ENCODE measurements around the gene WBP2. TPM values are rescaled to one million over a fixed set of nuclear protein-coding genes. Genes with fewer than 3 reads are reported as not detected.

Gene WBP2
- total and polyA plus RNA-seq, 2 of the 13 experiments (the other 11 are each of a cell fraction or from before 2014, with no cell fraction given) = 29.2 to 29.5 TPM

- peak in 1 of 2 experiments; percentile 45; a peak in 1 of 4 replicates for TF ChIP-seq REST (IDR thresholded peaks at IDR 0.05; ENCODE audit: borderline replicate concordance in 1 of 2, low read depth in 1 of 2, low read length in 2 of 2)
- no peak; the same call in 1 of the 2 replicates for TF ChIP-seq SAFB2 (CRISPR knock-in tag; IDR thresholded peaks at IDR 0.05; ENCODE audit: borderline replicate concordance, low read depth)
- no peak for TF ChIP-seq CHCHD3 (CRISPR knock-in tag; IDR thresholded peaks at IDR 0.05)
- TF ChIP-seq BRF2 (CRISPR knock-in tag; IDR thresholded peaks at IDR 0.05) = peak; percentile 17; the same call in 1 of the 2 replicates
- TF ChIP-seq MLX (CRISPR knock-in tag; IDR thresholded peaks at IDR 0.05) = 0 out of 2 replicates have a peak, but pooled peaks have one; percentile 16
- TF ChIP-seq ZNF503 (CRISPR knock-in tag; IDR thresholded peaks at IDR 0.05) = no peak
- no peak for TF ChIP-seq PCBP2 (optimal IDR thresholded peaks at IDR 0.05; ENCODE audit: low read depth, low read length, poor library complexity, severe bottlenecking)
- TF ChIP-seq SIN3B (IDR thresholded peaks at IDR 0.05; ENCODE audit: low read length) = 0 out of 2 replicates have a peak, but pooled peaks have one; percentile 7
- TF ChIP-seq SP4 (CRISPR knock-in tag; IDR thresholded peaks at IDR 0.05) = 0 out of 2 replicates have a peak, but pooled peaks have one; percentile 33
- TF ChIP-seq NFAT5 (CRISPR knock-in tag; IDR thresholded peaks at IDR 0.05) = no peak
- 0 out of 2 replicates have a peak, but pooled peaks have one; percentile 4 for TF ChIP-seq MXD4 (CRISPR knock-in tag; IDR thresholded peaks at IDR 0.05)
- TF ChIP-seq IRX3 (CRISPR knock-in tag; IDR thresholded peaks at IDR 0.05; ENCODE audit: borderline replicate concordance, low read depth) = 0 out of 2 replicates have a peak, but pooled peaks have one; percentile 35
- peak; percentile 37 for TF ChIP-seq YY1 (IDR thresholded peaks at IDR 0.05; ENCODE audit: insufficient read depth, insufficient replicate concordance, low read depth, low read length)
- TF ChIP-seq SP140L (CRISPR knock-in tag; IDR thresholded peaks at IDR 0.05; ENCODE audit: borderline replicate concordance) = no peak; the same call in 1 of the 2 replicates
Measured at GRCh38 chr17:75876938-75877751, 22.0 kb upstream of the WBP2 start (continued).

Measured in HepG2 (cell line).